DMS153 treated with DMSO at 0.1 percent for 48 hours (cell line): ENCODE measurements around the gene FBN2.
"Not testable (repeated sequence)": the region's sequence is repeated elsewhere in the genome, so short reads cannot be mapped to it uniquely, and the experiment has no call there.

ENCODE experiments used
- DNase-seq: peaks from one replicate; lab custom pipeline; 2025; ENCODE audit not compliant: unreplicated experiment; lab: John Stamatoyannopoulos, UW

Gene FBN2

GRCh38 chr5:128480158-128480557, 57.9 kb downstream of the FBN2 start:
- no peak for DNase-seq

GRCh38 chr5:128478386-128479368, 59.4 kb downstream of the FBN2 start:
- DNase-seq, result no peak

GRCh38 chr5:128477944-128478343, 60.1 kb downstream of the FBN2 start:
- no peak for DNase-seq

GRCh38 chr5:128475693-128476092, 62.4 kb downstream of the FBN2 start:
- no peak for DNase-seq

- no peak for DNase-seq
These were observed 65.1 kb downstream of the FBN2 start for GRCh38 chr5:128472919-128473318.

GRCh38 chr5:128472036-128472435, 66.0 kb downstream of the FBN2 start:
- DNase-seq, result no peak

- no peak for DNase-seq
These were observed 67.4 kb downstream of the FBN2 start for GRCh38 chr5:128470663-128471062.

GRCh38 chr5:128469912-128470311, 68.1 kb downstream of the FBN2 start:
- DNase-seq, result no peak

- no peak for DNase-seq
These were observed 71.1 kb downstream of the FBN2 start for GRCh38 chr5:128466980-128467379.

- no peak for DNase-seq
These were observed 71.5 kb downstream of the FBN2 start for GRCh38 chr5:128466554-128466953.

GRCh38 chr5:128464596-128464995, 73.4 kb downstream of the FBN2 start:
- no peak for DNase-seq

- DNase-seq, result no peak
These were observed 75.7 kb downstream of the FBN2 start for GRCh38 chr5:128462330-128462729.

- DNase-seq, result not testable (repeated sequence)
These were observed 80.7 kb downstream of the FBN2 start for GRCh38 chr5:128457147-128457915.

- DNase-seq, result no peak
These were observed 82.1 kb downstream of the FBN2 start for GRCh38 chr5:128455841-128456361.

- DNase-seq, result no peak
These were observed 84.9 kb downstream of the FBN2 start for GRCh38 chr5:128453121-128453520.

GRCh38 chr5:128447224-128447623, 90.8 kb downstream of the FBN2 start:
- DNase-seq, result not testable (repeated sequence)

- no peak for DNase-seq
These were observed 96.1 kb downstream of the FBN2 start for GRCh38 chr5:128441941-128442350.

GRCh38 chr5:128441165-128441564, 96.9 kb downstream of the FBN2 start:
- DNase-seq, result no peak

- no peak for DNase-seq
These were observed 101.3 kb downstream of the FBN2 start for GRCh38 chr5:128436749-128437188.

- DNase-seq, result no peak
These were observed 102.2 kb downstream of the FBN2 start for GRCh38 chr5:128435861-128436260.

GRCh38 chr5:128434993-128435392, 103.1 kb downstream of the FBN2 start:
- DNase-seq, result no peak
